DMS53 treated with DMSO at 0.1 percent for 48 hours (cell line): ENCODE results near the gene ELFN2.
"Not testable (repeated sequence)": the region's sequence is repeated elsewhere in the genome, so short reads cannot be mapped to it uniquely, and the experiment has no call there.

ENCODE experiments used
- DNase-seq: peaks from one replicate; lab custom pipeline; 2025; ENCODE audit not compliant: unreplicated experiment; lab: John Stamatoyannopoulos, UW

ELFN2 gene

DNA sequence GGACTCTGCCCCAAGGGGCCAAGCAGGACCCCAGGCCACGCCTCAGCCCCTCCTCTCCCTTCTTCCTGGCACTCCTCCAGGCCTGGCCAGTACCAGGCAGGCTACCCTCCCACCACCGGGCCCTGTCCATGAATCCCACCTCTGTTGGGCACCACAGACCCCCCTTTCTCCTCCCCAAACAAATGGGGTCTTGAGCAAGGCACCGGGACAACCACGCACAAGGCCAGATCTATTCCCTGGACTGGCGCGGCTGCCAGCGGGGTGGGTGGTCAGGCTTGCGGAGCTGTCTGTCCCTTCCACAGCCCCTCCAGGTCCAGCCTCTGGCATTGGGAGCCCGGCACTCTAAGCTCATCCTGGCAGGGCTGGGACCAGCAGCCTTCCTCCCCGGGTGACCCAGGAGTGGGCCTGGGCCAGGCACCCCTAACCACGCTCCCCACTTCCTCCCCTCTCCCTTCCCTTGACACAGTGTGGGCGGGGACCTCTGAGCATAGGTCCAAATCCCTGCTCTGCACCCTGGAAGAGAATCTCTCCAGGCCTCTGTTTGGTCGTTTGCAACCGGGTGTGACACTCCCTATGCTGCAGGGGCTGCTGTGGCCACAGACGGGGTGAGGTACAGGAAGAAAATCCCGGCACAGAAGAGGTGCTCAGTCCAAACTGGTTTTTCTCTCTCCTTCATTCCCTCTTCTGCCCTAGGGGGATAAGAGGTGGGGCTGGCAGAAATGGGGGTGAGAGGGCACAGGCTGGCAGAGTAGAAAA lies 14.6 kb downstream of the ELFN2 start:
- no peak for DNase-seq

DNA sequence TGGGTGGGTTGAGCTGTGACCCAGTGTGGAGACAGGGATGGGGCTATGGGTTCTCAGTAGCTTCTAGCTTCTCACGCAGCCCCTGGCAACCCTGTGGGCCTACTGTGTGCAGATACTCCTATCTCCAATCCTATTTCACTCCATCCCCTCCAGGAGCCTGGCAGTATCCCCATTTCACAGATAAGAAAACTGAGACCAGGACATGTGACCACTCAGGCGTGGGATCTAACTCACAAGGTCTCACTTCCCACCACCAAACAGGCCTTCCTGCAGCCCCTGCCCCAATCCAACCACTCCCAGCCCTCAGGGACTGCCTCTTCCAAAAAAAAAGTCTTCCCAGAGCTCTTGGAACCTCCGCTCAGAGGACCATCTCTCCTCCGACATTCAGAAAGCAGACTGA lies 15.6 kb downstream of the ELFN2 start:
- no peak for DNase-seq

DNA sequence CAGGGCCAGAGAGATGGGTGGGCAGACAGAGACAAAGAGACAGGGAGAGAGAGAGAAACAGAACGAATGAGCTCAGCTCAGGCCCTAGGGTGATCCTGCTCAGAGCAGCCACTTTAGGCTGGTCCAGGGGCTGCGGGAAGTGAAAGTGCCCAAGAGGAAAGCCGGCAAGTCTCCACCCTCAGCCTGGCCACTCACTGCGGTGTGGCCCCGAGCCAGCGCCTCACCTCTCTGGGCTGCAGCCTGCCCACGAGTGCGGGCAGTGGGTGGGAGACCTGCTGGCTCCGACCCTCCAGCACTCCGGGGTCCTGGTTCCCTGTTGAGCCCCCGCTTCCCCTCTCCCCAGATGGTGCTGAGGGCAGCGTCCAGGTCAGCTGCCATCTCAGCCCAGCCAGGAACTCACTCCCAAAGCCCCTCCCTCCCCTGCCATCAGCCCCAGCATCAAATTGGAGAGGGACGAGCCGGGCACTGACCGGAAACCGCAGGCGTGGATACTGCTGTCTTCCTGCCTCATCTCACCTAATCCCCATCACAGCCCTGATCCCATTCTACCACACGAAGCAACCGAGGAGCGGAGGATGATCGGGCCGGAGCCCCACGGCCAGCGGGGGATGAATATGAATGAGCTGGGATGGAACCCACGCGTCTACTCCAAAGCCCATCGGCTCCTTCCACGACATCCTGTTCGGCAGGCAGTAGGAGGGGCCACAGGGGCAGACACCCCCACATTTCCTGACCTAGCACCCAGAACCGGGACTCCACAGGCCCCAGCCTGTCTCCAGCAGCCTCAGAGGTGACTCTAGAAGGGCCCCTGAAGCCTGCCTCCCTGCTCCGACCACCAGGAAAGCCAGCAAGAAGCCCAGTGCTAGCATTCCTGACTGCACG lies 16.9 kb downstream of the ELFN2 start:
- no peak for DNase-seq

DNA sequence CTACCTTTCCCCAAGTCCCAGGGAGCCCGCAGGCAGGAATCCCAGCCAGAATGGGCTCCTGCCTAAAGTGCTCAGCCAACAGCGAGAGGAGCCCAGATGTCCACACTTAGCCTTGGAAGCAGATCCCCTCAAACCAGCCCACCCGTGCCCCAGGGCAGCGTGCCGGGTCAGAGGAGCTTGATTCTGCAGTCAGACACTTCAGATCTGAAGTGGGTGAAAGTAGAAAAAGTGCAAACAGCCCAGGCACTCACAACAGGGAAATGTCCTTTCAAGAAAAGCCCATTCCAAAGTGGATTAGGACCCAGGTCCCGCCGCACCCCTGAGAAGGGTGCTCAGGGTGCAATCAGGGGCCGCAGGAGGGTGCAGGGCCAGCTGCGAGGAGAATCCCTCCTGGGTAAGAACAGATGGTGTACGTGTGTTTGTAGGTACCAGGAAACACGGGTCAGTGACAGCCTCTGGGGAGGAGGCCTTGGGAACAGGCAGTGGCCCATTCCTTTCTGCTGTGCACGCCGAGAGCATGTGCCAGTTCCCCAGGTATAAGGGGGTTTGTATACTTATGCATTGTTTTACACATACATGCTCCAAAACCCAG lies 17.7 kb downstream of the ELFN2 start:
- DNase-seq: no peak

DNA sequence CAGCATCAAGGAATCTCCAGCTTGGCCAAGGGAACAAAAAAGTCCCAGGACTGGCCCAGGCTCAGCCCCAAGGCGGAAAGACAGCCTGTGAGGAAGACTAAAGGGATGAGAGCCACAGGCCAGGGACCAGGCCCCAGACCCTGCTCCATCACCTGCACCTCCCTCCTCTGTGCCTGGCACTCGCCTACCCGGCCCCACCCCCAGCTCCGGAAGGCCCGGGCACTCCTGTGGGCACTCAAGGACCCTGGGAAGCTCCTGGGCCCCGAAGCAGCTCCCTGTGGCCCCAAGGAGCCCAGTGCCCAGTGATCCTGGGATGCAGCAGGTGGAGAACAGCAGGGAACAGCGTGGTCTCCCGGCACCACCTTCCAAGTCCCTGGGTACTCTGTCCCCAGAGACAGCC lies 18.2 kb downstream of the ELFN2 start:
- no peak for DNase-seq

DNA sequence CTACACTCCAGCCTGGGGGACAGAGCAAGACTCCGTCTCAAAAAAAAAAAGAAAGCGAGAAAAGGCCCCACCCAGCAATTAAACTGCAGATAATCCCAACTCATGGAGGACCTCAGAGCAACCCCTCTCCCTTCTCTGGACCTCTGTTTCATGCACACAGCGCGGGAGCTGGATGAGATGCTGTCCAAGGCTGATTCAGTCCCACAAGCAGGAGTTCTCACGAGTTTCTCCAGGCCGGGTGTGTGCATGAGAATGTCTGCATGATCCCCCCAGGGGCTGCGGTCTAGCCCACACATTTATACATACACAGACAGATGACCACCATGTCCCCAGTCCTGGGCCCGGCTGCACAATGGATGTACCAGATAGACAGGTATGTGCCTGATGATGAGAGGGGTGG lies 19.4 kb downstream of the ELFN2 start:
- no peak for DNase-seq

DNA sequence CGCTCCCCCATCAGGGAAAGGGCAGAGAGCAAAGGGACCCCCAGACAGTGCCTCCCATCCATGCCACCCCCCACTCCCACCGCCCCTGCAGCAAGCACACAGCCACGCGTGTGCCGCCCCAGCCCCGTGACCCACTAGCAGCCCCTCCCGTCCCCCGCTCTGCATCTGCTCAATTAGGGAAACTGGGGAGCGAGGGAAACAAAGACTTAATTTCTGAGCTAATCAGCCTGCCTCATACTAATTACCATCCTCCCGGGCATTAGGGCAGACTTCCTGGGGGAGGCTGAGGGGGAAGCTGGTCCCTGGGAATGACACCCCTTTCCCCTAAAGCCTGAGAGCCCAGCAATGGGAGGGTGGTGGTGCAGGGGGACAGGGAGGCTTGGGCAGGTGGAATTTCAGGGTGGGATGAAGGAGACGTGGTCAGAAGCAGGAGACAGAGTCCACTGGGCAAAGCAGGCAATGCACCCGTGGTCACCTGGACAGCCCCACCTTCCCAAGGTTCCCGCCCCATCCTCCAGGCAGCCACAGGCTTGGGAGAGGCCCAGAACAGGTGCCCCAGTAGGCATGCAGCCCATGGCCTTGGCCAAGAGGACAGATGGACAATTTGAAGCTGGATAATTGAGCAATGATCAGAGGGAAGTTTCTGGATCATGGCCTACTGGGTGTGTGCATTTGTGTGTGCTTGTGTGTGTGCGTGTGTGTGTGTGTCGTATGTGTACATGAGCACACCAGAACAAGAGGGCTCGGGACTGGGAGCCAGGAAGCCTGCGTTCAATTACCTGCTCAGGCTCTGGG lies 20.6 kb downstream of the ELFN2 start:
- no peak for DNase-seq

DNA sequence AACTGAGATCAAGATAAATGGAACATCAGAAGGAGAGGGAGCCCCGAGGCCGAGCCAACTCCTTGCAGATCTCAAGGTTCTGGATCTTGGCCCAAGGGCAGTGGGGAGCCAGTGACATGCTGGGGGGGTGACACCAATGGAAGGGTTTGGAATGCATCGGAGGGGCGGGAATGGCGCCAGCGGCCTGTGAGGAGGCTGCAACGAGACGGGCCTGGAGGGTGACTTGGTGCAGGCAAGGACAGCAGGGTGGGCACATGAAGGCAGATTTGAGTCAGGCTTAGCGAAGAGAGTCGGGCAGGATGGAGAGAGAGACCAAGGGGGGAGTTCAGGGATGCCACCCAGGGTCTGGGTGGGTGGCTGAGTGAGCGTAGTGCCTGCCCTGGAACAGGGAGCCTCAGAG lies 23.2 kb downstream of the ELFN2 start:
- DNase-seq: no peak

DNA sequence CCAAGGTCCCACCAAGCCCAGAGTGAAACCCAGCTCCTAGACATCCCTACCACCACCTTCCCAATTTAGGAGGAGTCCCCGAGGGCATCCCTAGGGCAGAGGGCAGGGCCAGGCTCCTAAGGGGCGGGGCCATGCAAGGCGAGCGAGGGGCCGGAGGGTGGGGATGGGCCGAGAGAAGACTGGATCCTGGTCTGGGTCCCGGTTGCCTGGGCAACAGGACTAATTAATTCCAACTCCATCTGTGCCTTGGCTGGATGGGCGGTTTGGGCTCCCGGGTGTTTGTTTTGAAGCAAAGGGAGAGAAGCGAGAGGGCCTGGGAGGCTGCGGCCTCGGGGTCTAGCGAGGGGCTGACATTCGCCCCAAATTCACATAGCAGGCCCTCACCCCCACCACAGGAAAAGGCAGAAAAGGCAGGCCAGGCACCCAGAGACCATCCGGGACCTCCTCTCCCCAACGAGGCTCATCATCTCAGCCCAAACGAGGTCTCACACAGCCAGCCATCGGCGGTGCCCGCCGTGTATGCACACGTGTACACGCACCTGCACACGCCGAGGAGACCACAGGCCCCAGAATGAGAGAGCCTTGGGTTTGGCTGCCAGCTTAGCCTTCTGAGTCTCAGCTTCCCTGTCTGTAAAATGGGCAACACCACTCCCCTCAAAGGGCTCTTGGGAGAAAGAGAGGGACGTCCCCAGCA lies 23.9 kb downstream of the ELFN2 start:
- DNase-seq: no peak

DNA sequence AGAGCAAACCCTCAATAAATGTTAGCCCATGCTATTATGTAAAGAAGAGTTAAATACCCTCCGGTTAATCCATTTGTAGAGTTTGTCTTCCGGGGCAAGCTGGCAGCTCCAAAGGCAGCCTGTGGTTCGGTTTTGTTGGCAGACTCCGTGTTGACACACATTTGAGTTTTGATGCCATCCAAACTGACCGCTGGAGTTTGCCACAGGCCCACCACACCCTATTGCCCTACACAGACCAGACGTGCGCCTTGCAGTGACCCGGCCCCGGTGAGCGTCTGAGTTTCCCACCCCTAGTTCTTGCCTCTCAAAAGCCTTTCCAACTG lies 25.1 kb downstream of the ELFN2 start:
- DNase-seq: no peak

DNA sequence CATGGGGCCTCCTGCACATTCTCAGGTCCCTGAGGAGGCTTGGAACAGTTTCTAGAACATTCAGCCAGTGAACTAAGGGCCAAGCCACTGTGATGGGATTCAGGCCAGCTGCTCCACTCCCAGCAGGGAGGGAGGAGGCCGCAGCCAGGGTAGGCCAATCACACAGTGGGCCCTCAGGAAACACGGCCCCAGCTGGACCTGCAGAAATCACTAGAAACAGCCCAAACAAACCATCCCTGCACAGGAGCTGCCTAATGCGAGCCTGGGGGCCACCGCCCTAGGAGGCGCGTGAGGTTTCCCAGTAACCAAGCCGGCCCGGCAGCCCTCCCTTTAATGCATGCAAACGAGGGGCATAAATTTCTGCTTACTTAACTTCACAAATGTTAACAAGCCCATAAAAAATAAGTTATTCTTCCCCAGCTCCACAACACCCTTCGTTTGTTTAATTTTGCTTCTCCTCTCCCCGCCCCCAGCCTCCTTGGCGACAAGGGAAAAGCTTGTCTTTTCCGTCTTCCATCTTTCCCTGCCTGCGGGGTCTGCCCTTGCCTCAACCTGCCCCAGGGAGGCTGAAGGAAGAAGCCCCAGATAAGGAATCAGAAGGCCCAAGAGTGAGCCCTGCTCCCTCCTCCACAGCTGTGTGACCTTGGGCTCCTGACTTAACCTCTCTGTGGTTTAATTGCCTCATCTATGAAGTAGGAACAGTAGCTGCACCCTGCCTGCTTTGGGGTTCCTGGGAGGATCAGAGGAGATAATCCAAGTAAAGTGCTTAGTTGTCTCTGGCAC lies 25.7 kb downstream of the ELFN2 start:
- no peak for DNase-seq

DNA sequence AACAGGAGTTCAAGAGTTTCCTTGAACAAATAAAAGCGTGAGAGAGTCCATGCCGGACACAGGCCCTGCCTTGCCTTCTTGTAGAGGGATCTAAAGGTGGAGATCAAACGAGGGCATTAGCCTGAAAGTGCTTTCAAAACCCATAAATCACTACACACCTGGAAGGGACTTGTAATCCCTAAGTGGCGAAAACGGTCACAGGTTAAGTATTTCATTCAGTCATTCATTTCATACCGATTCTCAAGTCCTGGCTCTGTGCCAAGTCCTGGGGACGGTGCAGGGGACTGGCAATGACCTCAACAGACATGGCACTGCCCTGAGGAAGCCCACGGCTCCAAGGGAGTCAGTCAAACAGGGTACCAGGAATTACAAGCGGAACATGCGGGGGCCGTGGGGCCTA lies 26.6 kb downstream of the ELFN2 start:
- DNase-seq: no peak

DNA sequence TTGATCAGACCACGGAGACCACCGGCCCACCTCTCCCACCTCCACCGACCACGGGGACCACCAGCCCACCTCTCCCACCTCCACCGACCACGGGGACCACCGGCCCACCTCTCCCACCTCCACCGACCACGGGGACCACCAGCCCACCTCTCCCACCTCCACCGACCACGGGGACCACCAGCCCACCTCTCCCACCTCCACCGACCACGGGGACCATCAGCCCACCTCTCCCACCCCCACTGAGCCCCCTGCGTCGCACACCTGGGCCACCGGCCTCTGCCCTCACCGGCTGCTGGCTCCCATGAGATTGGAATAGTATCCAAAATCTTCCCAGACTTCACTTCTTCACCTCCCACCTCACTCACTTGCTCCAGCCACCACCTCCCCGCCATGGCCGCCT lies 27.8 kb downstream of the ELFN2 start:
- not testable (repeated sequence) for DNase-seq

DNA sequence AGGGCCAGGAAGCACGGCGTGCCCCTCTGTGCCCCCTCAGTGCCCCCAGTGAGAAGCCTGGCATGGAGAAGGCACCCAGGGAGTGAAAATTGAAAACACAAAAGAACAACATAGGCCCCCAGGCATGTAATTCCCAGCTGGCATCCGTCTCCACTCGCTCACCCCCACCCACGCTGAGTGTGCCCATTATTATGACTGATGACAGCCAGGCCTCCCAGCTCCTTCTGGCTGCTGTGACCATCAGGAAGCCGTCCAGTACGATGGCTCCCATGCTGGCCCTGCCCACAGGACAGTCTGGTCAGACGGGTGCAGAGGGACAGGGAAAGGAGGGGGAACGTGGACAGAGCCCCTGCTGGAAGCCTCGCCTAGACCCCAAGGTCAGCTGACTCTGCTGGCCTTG lies 30.1 kb downstream of the ELFN2 start:
- no peak for DNase-seq

DNA sequence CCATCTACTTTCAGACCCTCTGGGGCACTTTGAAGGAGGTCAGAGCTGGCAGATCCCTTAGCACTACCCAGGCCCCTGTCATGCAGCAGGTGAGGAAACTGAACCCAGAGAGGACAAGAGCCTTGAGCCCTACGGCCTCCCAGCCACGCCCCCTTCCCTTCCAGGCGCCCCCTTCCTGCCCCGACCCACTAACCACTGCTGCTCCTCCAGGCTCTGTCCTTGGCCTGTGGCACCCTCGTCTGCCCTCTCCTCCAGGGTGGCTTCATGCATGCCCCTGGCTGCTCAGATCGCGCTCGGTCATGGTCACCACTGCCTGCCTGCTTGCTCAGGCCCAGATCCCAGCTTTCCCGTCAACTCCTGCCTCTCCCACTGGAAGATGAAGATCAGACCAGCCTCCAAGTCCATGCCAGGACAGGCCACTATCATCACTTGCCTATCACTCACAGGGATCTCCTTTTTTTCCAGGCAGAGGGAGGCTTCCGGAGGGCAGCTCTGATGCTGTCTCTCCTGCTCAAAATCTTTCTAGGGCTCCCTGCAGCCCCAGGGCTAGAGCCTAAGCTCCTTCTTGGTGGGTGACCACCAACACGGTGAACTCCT lies 30.7 kb downstream of the ELFN2 start:
- DNase-seq: no peak

DNA sequence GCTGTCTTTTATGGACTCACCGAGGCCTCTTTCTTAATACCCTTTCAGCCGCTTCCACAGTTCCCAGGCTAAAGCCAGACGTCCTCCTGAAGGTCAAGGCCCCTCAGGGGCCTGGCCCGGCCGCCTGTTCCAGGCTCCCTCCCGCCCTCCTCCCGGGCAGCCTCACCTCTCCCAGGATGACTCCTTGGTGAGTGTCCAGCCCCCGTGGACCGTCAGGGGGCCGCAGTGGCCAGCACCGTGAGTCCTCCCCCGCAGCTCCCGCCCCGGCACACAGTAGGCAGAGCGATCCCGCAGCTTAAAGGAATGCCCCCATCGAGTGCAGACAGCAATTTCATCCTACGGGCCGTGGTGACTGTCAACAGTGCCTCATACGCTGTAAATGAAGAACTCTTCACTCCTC lies 32.9 kb downstream of the ELFN2 start:
- DNase-seq: no peak

DNA sequence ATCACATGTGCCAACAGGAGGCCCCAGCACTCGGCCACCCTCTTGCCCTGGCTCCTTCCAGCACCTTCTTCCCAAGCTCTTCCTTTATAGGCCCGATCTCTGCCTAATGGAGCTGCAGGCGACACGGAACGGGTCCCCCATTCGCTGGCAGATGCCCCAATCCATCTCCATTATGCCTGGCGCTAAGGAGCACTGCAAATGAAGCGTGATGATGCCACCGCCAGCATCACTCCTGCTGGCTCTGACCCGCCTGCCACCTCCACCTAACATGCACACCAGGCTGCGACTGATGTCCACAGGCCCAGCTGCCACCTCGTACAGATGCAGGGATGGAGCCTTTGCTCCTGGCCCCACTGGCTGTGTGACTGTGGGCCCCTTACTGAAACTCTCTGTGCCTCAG lies 33.5 kb downstream of the ELFN2 start:
- no peak for DNase-seq

DNA sequence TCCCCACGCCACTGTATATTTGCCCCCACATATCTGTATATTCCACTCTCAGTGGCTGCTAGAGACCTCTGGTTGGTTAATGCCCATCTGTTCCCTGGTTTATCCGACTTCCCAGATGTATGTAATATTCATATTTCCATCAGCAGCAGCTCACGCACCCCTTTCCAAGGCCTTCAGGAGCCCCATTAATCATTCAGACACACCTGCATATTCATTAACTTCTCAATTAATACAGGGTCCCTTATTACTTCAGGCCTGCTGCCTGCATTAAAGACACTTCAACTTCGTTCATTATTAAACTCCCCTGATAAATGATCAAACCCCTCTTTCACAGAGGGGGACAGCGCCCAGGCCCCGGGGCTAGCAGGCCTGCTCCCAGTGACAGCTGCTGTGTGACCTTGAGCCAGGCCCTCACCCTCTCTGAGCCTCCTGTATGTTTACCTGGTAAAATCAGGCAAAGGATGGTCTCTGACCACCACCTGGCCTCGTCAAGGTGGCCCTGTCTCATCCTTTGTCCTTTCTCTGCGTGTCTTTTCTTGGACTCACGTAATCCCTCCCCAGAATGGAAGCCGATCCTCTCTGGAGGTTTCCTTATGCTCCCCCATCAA lies 34.5 kb downstream of the ELFN2 start:
- DNase-seq: no peak

DNA sequence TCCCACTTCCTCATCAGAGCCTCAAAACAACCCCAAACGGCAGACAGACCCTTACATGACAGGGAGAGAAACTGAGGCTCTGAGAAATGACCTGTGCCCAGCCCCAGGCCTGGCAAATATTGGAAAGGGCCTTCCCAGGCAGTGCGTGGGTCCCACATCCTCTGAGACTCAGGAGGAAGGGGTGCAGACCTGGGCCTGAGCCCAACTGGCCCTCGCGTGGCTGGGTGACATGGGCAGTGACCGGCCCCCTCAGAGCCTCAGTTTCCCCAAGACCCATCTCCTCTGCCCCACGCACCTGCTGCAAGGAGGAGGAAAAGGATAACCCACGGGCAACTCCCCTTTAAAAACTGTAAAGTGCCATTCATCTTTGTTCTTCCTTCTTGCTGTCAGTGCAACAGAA lies 35.6 kb downstream of the ELFN2 start:
- DNase-seq: no peak
